NB4 (cell line): Measurements from ENCODE around the gene LRCH1.

ENCODE experiments used
- POLR2A ChIP-seq: IDR thresholded peaks from 2 replicates; pipeline ENCODE4 v1.6.1; 2011; ENCODE audit warnings: mild to moderate bottlenecking; ENCODE audit not compliant: insufficient read length; ENCODE audit errors: extremely low read depth
- TF ChIP-seq, protein P1 (sequence below): IDR thresholded peaks from one replicate; pipeline ENCODE4 v1.5.1; 2012; ENCODE audit warnings: low read depth, low read length

DNA sequence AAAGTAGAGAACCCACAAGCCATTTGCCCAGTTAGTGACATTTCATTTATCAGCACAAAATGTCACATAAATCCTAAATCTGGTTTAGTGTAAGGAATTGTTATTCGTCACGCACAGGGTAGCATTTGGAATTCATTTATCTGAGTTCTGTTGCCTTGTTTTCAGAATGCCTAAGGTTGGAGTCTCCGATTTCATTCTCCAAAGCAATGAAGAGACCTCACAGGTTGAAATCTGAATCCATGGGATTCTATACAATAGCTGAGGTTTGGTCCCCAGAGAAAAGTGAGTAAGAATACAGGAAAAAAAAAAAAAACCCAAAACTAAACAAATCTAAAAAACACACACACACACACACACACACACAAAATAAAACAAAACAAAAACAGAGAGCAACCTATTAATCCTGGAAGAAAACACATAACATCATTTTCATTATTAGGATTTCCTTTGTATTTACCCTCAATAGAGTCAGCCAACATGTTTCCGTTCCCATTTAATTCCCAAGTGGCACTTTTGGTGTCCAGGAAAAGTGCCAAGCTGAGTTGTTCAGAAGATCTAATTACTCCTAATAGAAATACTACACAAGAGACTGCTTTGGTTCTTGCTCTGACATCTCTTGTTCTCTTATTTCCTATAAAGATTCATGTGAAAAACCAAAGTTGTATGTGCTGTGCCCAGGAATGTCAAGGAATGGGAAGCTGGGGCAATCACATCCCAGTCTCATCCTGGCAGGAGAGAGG is 36.2 kb upstream of the LRCH1 start:
- TF ChIP-seq, protein P1, sequence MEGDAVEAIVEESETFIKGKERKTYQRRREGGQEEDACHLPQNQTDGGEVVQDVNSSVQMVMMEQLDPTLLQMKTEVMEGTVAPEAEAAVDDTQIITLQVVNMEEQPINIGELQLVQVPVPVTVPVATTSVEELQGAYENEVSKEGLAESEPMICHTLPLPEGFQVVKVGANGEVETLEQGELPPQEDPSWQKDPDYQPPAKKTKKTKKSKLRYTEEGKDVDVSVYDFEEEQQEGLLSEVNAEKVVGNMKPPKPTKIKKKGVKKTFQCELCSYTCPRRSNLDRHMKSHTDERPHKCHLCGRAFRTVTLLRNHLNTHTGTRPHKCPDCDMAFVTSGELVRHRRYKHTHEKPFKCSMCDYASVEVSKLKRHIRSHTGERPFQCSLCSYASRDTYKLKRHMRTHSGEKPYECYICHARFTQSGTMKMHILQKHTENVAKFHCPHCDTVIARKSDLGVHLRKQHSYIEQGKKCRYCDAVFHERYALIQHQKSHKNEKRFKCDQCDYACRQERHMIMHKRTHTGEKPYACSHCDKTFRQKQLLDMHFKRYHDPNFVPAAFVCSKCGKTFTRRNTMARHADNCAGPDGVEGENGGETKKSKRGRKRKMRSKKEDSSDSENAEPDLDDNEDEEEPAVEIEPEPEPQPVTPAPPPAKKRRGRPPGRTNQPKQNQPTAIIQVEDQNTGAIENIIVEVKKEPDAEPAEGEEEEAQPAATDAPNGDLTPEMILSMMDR: no peak
- TF ChIP-seq POLR2A: no peak
